Glomerular visceral epithelial cell (primary cell): ENCODE measurements around the gene INPP5A.
"Not testable (repeated sequence)": the region's sequence is repeated elsewhere in the genome, so short reads cannot be mapped to it uniquely, and the experiment has no call there.

Source experiments
- DNase-seq: peaks from one replicate; pipeline ENCODE4 v3.0.0-alpha.2; 2016; ENCODE audit errors: extremely low spot score

Gene INPP5A

DNA sequence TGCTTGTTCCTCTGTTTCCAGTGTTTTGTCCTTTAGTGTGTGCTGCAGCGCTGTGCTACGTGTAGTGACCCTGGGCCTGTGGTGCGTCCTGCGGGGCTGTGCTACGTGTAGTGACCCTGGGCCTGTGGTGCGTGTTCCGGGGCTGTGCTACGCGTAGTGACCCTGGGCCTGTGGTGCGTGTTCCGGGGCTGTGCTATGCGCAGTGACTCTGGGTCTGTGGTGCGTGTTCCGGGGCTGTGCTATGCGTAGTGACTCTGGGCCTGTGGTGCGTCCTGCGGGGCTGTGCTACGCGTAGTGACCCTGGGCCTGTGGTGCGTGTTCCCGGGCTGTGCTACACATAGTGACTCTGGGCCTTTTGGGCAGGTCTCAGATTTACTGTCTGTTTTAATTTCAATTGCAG is 60.1 kb downstream of the INPP5A start:
- no peak for DNase-seq

DNA sequence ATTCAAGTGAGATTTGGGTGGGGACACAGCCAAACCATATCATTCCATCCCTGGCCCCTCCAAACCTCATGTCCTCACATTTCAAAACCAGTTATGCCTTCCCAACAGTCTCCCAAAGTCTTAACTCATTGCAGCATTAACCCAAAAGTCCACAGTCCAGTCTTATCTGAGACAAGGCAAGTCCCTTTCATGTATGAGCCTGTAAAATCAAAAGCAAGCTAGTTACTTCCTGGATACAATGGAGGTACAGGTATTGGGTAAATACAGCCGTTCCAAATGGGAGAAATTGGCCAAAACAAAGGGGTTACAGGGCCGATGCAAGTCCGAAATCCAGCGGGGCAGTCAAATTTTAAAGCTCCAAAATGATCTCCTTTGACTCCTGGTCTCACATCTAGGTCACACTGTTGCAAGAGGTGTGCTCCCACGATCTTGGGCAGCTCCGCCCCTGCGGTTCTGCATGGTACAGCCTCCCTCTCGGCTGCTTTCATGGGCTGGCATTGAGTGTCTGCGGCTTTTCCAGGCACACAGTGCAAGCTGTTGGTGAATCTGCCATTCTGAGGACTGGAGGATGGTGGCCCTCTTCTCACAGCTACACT is 61.5 kb downstream of the INPP5A start:
- DNase-seq: not testable (repeated sequence)

DNA sequence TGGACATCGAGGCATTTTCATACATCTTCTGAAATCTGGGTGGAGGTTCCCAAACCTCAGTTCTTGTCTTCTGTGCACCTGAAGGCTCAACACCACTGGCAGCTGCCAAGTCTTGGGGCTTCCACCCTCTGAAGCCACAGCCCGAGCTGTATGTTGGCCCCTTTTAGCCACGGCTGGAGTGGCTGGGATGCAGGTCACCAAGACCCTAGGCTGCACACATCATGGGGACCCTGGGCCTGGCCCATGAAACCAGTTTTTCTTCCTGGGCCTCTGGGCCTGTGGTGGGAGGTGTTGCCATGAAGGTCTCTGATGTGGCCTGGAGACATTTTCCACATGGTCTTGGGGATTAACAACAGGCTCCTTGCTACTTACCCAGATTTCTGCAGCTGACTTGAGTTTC is 62.1 kb downstream of the INPP5A start:
- no peak for DNase-seq

DNA sequence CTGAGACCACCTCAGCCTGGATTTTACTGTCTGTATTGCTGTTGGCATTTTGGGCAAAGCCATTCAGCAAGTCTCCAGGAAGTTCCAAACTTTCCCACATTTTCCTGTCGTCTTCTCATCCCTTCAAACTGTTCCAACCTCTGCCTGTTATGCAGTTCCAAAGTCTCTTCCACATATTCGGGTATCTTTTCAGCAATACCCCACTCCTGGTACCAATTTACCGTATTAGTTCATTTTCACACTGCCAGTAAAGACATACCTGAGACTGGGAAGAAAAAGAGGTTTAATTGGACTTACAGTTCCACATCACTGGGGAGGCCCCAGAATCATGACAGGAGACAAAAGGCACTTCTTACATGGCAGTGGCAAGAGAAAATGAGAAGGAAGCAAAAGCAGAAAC is 62.8 kb downstream of the INPP5A start:
- DNase-seq: no peak

DNA sequence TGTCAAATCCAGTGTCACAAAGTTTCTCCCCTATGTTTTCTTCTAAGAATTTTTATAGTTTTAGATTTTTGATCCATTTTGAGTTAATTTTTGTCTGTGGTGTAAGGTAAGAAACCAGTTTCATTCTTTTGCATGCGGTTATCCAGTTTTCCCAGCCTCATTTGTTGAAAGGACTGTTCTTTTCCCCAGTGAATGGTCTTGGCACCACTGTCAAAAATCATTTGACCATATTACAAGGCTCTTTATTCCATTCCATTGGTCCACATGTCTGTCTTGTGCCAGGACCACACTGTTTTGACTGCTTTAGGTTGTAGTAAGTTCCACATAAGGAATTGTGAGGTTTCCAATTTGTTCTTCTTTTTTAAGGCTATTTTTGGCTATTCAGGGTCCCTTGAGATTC is 64.0 kb downstream of the INPP5A start:
- no peak for DNase-seq

DNA sequence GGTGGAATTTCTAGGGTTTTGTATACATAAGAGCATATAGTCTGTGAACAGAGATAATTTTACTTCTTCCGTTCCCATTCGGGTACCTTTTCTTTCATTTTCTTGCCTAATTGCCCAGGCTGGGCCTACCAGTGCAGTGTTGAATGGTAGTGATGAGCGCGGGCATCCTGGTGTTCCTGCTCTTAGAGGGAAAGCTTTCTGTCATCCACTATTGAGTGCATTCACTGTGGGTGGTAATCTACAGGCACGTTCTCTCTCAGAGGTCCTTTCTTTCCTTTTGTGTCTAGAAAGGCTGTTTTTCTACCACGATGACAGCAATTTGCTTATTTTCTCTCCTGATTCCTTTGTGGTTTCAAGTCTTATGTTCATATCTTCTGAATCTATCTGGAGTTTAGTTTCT is 65.0 kb downstream of the INPP5A start:
- DNase-seq: no peak

DNA sequence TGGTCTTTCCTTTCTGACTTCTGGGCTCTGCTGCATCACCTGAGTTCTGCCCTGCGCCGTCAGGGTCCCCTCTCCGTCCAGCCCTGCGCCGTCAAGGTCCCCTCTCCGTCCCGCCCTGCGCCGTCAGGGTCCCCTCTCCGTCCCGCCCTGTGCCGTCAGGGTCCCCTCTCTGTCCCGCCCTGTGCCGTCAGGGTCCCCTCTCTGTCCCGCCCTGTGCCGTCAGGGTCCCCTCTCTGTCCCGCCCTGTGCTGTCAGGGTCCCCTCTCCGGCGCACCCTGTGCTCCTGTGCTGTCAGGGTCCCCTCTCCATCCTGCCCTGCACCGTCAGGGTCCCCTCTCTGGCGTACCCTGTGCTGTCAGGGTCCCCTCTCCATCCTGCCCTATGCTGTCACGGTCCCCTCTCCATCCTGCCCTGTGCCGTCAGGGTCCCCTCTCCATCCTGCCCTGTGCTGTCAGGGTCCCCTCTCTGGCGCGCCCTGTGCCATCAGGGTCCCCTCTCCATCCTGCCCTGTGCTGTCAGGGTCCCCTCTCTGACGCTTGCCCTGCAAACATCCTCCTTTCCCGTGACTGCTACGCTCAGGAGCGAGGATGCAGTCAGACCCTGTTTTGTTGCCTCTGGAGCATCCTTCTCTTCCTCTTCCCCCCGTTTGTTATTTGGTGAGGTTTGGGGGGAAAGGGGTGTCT is 66.4 kb downstream of the INPP5A start:
- DNase-seq: no peak

DNA sequence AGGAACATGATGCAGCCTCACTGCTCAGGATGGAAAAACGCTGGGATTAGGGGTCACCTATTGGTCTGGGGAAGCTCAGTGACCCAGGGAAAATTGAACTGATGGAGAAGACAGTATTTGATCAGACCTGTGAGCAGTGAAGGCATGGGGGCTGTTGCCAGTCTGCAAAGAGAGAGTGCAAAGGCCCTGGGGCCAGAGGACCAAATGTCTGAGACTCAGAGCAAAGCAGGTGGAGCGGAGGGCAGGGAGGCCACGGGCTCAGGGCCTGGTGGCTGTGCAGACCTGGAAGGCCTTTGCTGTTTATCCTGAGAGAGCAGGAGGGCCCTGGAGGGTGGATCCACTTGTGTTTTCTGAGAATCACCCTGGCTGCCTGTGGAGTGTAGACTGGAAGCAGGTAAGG is 67.1 kb downstream of the INPP5A start:
- DNase-seq: no peak

DNA sequence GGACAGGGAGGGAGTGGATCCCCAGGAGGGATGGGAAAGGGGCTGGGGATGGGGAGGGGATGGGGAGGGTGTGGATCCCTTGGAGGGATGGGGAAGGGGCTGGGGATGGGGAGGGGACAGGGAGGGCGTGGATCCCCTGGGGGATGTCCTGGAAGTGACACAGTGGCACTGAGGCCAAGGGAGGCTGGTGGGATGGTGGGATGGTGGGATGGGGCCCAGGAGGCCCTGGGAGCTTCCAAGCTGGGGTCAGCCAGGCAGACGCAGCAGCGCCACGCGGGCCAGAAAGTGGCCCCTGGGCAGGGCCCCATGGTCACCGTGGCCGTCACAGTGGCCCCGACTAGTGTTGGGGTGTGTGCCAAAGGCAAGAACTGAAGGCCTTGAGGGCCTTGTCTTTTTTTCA is 67.8 kb downstream of the INPP5A start:
- no peak for DNase-seq

DNA sequence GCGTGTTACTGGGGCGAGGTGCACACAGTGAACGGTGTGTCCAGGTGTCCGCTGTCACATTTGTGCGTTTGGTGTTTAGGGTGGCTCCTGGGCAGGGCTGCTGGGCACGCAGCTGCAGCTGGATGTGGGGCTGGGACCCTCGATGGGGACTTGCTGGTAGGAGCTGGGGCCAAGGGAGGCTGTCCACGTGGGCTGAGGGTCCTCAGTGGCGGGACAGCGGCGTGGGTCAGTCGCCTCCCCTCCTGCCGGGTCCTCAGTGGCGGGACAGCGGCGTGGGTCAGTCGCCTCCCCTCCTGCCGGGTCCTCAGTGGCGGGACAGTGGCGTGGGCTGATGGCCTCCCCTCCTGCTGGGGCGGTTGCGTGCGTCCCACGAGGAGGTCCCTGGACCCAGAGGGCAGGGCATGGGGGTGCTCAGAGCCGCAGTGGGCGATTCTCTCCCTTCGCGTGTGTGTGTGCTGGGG is 68.5 kb downstream of the INPP5A start:
- no peak for DNase-seq

DNA sequence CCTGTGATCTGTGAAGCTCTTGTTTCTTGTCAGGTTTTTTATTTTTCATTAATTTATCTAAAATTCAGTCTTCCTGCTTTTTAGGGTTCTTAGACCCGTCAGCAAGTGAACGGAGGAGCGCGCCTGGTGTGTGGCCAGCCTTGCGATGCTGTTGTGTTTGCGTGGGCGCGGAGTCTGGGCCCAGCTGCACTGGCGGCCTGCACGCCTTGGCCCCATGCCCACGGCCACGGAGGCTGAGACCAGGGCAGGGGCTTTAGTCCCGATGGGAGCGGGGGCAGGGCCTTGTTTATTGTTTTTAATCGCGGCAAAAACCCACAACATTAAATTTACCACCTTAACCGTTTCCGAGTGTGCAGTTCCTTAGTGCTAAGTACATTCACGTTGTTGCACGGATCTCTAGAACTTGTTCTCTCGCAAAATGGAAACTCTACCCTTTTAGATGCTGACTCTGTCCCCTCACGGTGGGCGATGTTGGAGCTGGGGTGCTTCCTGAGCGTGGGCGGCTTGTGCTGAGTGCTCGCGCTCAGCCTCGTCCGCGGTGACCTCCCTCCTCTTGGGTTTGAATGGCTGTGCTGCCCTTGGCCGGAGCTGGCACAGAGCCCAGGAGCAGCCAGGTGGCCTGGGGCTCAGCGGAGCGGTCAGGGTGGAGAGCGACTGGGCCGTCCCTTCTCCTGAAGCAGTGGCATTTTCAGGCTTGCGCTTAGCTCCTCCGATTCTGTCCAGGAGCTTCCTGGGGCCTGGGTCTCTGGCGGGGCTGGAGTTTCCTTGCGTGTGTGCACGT is 69.1 kb downstream of the INPP5A start:
- DNase-seq: peak; percentile 17

DNA sequence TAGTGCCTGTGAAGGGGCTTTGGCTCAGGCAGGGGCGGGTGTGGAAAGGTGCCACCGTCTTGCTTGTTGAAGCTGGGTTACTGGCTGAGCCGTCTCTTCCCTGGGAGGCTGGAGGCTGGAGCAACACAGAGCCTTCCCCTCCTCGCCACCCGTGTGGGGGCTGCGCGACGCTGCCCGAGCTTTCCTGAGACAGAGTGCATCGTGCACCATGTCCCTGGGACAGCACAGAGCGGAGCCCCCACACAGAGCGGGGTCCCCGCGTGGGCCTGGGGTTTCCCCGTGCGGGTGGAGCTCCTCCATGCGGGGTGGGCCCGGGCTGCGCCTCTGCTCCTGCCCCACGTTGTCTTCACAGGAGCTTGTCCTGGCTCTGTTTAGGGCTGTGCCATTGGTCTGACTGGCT is 69.9 kb downstream of the INPP5A start:
- no peak for DNase-seq

DNA sequence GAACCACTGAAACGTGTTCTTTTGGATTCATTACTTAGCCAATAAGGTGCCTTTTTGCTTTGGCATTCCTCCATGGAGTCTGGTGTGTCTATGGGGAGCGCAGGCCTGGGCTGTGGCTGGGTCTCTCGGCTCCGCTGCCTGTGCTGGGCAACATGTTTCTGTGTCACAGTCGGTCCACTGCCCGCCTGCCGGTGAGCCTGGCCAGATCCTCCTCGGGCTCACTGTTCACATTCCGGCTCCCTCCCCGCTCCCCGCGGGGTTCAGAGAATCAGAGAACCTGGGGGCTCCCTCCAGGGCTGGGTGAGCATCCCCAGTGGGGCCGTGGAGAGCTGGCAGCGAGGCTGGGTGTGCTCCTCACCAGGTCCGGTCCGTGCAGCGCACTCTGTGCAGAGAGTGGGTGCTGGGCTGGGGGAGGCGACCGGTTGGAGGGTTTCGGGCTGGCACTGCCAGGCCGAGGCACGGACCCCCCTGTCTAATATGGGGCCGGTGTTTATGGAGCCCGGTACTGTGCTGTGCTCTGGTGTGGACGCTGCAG is 70.4 kb downstream of the INPP5A start:
- no peak for DNase-seq

DNA sequence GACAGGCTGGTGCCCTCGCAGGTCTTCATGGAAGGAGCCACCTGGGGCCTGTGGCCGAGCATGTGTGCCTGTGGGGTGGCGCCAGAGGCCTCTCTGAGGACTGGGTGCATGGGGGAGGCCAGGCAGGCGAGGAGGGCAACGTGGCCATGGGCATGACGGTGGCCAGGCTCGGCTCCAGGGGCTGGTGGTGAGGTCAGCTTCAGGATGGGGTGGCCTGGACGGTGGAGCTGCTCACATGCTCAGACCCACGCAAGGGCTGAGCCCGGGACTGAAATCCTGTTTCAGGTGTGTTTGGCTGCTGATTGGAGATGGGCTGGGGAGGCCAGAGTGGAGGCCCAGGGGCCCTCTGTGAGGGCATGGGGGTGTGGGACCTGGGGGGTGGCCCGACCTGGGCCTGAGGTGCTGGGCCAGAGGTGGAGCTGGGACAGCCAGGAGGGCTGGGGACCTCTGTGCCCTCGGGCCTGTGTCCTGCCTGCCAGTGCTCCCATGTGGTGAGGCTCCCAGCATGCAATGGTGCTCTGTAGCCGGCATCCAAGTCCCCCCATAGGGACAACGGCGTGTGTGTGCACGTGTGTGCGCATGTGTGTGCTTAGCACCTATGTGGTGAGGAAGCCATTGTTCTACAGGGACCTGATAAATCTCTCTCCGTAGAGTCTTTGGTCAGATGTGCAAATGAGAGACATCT is 71.1 kb downstream of the INPP5A start:
- DNase-seq: no peak

DNA sequence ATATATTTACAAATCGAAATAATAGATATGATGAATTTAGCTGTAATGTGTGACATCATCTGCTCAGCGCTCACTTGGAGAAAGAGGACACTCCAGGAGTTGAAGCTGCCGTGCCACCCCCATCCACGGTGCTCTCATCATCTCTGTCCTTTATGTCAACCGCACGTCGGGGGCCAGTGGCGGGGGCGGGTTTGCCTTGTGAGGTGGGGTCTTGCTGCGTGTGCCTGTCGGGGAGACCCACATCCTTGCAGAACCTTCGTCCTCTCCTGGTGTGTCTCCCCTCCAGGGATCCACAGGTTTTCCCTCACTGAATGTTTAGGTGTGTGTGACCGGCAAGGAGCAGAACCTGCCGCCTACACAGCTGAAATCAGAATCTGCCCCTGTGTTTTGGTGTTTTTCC is 71.6 kb downstream of the INPP5A start:
- DNase-seq: no peak

DNA sequence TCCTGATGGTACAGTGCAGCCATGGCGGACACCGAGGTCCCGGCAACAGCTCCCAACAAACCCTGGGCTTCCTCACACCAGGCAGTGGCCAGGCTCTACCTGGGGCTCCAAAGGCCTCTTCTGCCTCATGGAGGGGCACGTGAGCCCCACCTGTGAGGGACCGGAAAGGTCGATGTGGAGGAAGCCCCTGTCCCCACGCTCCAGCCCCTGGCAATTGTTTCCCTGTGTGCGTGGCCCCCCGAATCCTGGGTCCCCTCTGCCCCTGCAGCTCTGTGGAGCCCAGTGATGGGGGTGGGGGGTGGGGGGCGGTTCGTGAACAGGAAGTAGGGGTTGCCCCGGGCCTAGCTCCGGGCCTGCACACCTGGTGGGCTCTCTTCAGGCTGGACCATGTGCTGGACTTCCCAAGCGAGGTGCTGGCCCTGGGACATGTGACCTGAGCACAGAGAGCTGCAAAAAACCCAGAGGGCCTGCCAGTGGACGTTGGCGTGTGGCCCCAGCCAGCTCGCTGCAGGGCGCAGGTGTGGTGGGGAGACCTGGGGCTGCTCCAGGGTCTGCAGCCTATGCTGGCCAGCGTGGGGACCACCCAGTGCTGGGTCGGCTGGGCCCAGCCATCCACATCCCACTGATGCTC is 72.6 kb downstream of the INPP5A start:
- DNase-seq: no peak

DNA sequence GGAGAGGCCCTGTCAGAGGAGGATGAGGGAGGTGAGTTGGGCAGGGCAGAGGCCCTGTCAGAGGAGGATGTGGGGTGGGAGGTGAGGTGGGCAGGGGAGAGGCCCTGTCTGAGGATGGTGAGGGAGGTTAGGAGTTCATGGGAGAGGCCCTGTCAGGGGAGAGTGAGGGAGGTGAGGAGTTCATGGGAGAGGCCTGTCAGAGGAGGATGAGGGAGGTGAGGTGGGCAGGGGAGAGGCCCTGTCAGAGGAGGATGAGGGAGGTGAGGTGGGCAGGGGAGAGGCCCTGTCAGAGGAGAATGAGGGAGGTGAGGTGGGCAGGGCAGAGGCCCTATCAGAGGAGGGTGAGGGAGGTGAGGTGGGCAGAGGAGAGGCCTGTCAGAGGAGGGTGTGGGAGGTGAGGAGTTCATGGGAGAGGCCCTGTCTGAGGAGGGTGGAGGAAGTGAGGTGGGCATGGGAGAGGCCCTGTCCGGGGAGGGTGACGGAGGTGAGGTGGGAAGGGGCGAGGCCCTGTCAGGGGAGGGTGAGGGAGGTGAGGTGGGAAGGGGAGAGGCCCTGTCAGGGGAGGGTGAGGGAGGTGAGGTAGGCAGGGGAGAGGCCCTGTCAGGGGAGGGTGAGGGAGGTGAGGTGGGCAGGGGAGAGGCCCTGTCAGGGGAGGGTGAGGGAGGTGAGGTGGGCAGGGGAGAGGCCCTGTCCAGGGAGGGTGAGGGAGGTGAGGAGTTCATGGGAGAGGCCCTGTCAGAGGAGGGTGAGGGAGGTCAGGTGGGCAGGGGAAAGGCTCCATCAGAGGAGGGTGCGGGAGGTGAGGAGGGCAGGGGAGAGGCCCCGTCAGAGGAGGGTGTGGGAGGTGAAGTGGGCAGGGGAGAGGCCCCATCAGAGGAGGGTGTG is 73.7 kb downstream of the INPP5A start:
- no peak for DNase-seq

DNA sequence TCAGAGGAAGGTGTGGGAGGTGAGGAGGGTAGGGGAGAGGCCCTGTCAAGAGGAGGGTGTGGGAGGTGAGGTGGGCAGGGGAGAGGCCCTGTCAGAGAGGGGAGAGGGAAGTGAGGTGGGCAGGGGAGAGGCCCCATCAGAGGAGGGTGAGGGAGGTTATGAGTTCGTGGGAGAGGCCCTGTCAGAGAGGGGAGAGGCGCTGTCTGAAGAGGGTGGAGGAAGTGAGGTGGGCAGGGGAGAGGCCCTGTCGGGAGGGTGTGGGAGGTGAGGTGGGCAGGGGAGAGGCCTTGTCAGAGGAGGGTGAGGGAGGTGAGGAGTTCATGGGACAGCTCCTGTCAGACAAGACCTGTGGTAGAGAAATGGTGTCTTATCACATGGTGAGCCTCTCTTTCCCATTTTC is 74.4 kb downstream of the INPP5A start:
- DNase-seq: no peak

DNA sequence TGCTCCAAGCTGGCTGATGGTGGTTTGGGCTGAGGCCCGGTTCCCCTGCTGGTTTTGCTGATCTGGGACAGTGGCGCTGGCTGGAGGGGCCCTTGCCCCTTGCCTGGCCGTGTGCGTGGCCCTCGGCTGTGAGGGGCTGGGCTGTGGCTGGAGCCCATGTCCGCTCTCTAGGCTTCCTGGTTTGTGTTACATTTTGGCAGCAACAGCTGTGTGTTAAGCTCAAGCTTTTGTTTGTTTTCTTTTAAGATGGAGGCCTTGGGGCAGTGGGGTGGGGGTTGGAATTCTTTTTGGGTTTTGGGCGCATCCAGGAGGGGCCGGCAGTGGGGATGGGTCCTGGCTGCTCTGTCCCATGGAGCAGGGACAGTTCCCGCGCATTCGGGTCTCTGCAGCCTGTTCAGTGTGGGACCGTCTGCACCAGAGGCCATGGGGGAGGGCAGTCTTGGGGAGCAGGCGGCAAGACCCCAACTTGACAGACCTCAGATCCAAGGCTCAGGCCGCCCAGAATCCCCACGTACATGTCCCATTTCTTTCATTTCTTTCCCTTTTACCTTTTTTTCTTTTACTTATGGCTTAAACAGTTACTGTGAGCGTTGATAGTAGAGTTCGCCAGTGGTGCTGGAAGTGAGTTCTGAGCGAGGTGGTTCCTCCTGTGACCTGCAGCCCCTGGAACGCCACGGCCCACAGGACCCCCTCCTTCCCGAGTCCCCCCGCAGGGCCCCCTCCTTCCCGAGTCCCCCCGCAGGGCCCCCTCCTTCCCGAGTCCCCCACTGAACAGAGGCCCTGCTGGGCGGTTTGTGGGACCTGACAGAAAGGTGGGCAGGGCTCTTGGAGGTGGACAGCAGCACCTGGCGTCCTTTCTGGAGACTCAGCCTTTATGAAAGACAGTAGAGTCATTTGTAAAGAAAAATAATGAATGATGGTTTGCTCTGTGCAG is 75.3 kb downstream of the INPP5A start:
- no peak for DNase-seq
